CD4-positive, alpha-beta T cell treated with Interleukin-10 for 1 hour (primary cell): Measurements from ENCODE around the gene SCRN3.

ENCODE experiments used
- DNase-seq: peaks from one replicate; pipeline ENCODE4 v3.0.0-alpha.2; 2020

The SCRN3 gene

DNA sequence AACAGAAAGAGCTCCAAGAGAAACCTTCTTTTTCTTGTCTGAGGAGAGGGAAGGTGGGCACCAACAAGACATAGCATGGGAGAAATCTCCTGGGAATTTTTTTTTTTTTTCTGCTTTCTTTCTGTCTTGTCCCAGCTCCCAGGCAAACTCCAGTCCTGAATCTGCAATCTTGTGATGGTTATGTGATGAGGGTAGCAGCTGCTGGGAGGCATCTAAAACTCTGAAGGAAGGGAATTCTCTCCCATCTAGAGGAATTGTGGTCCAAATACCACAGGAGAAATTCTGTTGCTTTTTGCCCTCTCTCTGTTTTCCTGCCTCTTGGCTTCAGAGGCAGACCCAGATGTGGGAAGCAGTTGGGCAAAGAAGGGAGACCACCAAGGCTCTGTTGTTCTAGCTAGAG is 16.7 kb downstream of the SCRN3 start:
- no peak for DNase-seq

- DNase-seq, result no peak
Measured at GRCh38 chr2:174428214-174428613, 32.7 kb downstream of the SCRN3 start.

DNA sequence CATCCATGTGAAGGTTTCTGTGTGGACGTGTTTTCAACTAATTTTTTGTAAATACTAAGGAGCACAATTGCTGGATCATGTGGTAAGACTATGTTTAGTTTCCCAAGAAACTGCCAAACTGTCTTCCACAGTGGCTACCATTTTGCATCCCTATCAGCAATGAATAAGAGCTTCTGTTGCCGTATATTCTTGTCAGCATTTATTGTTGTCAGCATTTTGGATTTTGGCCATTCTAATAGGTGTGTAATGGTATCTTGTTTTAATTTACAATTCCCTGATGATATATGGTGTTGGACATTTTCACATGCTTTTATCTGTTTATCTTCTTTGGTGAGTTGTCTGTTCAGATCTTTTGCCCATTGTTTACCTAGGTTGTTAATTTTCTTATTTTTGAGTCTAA is 34.5 kb downstream of the SCRN3 start:
- no peak for DNase-seq

- no peak for DNase-seq
Measured at GRCh38 chr2:174431902-174432301, 36.4 kb downstream of the SCRN3 start.

GRCh38 chr2:174436351-174436750 is 40.8 kb downstream of the SCRN3 start:
- no peak for DNase-seq

DNA sequence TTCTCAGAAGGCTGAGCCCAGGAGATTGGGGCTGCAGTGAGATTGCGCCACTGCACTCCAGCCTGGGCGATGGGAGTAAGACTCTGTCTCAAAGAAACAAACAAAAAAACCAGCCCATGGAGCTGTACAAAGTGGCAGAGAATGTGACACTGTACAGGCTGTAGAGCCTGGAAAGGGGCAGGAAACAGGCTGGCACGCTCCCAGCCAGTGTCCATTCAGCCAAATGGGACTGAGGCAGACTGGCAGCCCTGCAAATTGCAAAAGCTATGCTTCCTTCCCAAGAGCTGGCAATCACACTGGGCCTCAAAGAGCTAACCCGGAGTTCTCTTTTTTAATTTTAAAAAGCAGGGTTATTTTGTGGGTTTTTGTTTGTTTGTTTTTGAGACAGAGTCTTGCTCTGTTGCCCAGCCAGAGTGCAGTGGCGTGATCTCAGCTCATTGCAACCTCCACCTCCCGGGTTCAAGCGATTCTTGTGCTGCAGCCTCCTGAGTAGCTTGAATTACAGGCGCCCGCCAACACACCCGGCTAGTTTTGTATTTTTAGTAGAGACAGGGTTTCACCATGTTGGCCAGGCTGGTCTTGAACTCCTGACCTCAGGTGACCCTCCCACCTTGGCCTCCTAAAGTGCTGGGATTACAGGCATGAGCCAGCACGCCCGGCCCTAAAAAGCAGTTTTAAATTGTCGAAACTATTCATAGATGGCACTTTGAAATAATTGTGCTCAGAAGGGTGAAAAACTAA is 42.8 kb downstream of the SCRN3 start:
- DNase-seq, result no peak

- DNase-seq, result no peak
Measured at GRCh38 chr2:174439323-174439722, 43.8 kb downstream of the SCRN3 start.

DNA sequence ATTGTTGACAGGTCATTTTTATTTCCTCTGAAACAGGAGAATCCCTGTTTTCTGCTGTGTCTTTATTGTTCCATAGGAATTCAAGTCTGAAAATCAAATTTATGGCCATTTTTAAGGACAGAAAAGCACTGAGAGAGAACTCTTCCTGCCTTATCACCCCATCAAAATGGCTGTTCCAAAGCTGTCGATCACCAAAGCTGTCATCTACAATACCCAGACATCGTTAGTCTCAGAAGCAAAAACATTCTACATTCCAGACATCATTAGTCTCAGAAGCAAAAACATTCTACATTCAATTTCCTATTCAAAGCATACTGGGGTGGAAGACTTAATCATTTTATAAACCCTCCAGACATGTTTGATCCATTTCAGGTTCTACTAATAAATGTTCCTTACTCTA is 44.4 kb downstream of the SCRN3 start:
- no peak for DNase-seq

DNA sequence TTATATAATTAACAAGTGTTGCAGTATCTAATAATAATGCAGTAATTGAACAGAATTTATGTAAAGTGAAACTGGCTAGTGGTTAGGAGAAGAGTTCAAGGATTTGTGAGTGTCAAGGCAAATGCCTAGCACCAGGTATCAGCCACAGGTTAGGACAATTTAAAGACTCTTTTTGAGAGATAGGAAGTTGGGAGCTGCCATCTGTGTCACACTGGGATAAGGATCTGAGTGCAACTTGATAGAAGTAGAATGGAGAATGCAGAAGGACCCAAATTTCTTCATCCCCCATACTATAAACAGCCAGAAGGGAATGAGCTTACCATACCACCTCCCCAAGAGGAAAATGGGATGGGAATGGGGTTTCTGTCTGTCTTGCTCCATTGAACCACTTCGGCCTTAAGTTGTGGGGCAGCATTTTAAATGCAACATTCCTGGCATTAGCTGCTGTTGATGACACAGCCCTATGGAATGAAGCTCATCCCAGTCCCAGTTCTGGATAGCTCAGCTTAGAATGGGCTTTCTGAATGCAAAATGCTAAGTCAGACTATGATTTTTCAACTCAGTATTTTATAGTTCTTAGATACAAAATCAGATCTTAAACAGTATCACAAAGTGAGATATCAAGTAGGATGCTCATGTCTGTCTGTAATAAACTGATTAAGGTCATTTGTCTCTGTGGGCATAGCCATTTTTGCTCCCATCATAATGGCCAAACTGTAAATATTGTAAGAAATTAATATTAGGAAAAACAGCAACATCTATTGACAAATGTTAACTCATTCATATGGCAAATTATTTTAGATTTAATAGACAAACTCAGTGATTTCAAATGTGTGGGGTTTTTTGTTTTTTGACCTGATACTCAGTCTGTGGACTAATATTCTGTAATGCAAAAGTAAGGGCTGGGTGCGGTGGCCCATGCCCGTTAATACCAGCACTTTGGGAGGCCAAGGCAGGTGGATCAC is 47.3 kb downstream of the SCRN3 start:
- no peak for DNase-seq

DNA sequence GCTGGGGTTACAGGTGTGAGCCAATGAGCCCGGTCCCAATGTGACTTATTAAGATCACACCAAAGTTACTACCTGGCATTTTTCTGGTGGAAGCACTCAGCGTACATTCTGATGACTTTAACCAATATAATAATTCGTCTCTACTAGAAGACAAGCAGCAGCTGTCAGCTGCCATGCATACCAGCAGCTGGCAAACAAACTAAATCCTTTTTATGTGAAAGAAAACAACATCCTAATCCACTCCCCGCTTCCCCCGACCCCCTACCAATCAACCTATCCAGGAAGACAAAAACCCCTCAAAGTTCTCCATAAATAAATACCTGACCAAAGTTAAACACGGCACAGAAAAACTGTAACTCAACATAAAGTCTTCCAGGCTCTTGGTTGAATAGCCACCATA is 49.2 kb downstream of the SCRN3 start:
- no peak for DNase-seq

DNA sequence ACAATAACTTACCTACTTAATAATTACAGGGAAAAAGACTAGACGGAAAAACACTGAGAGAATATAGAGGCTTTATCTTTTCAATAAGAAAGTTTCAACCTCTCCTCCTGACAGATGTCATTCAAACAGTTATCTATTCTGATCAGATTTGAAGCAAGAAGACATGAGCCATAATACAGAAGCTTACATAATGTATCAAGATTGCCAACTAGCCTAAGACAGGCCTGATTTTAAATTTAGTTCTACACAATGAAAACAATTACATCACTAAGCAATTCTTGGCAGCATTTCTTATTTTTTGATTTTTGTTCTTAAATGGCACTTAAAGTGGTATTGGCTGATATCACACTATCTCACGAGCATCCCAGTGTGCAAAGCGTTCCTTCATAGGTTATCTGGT is 49.7 kb downstream of the SCRN3 start:
- no peak for DNase-seq

- DNase-seq, result no peak
Measured at GRCh38 chr2:174446531-174446930, 51.0 kb downstream of the SCRN3 start.

DNA sequence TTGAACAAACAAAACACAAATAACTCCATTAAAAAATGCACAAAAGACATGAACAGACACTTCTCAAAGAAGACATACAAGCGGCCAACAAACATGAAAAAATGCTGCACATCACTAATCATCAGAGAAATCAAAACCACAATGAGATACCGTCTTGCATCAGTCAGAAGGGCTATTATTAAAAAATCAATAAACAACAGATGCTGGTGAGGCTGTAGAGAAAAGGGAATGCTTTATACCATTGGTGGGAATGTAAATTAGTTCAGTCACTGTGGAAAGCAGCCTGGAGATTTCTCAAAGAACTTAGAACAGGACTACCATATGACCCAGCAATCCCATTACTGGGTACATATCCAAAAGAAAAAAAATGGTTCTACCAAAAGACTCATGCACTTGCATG is 53.5 kb downstream of the SCRN3 start:
- no peak for DNase-seq

DNA sequence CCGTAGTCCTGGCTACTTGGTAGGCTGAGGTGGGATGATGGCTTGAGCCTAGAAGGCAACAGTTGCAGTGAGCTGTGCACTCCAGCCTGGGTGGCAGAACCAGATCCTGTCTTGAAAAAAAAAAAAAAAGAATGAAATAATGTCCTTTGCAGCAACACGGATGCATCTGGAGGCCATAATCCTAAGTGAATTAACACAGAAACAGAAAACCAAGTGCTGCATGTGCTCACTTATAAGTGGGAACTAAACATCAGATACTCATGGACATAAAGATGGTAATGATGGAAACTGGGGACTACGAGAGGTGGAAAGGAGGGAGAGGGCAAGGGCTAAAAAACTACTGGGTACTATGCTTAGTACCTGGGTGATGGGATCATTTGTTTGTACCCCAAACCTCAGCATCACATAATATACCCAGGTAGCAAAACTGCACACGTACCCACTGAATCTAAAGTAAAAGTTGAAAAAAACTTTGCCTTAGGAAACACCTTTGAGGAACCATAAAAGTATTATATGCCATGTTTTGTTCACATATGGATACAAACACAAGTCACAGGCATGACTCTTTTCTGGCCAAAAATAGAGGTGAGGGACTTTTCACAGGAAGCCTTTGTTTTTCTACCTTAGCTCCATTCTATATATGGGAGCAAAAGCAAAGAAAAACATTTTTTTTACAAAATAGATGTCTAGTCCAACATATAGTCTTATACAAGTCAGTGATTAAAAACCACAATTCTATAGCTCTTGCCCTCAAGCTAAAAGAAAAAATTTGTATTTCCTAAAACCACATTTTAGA is 54.7 kb downstream of the SCRN3 start:
- peak; percentile 11 for DNase-seq

DNA sequence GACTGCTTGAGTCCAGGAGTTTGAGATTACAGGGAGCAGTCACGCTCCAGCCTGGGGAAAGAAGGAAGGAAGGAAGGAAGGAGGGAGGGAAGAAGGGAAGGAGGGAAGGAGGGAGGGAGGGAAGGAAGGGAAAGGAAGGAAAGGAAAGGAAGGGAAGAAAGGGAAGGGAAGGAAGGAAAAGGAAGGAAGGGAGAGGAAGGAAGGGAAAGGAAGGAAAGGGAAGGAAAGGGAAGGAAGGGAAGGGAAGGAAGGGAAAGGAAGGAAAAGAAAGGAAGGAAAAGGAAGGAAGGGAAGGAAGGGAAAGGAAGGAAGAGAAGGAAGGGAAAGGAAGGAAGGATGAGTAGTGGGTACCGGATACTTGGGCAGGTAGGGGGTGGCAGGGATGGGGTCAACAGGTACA is 59.0 kb downstream of the SCRN3 start:
- no peak for DNase-seq

- DNase-seq, result no peak
Measured at GRCh38 chr2:174461221-174461620, 65.7 kb downstream of the SCRN3 start.

DNA sequence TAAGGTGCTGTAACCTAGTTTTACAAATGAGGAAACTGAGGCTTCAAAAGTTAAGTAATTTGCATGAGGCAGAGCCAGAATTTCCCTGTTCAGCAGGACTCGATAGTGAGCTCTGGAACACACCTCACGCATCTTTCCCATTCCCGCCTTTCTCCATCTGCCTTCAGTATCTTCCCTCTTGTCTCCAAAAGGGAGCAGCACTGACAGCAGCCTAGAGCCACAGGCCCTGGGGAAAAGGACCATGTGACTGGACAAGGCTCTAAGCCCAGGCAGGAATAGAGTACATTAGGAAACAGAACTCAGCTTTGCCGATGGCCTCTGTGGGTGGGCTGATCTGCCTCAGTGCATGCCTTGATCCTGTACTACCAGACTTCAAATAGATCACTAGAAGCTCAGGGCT is 69.8 kb downstream of the SCRN3 start:
- no peak for DNase-seq

- DNase-seq, result no peak
Measured at GRCh38 chr2:174473796-174474195, 78.3 kb downstream of the SCRN3 start.

- no peak for DNase-seq
Measured at GRCh38 chr2:174477759-174478158, 82.2 kb downstream of the SCRN3 start.
